Small intestine (tissue), 7 donors: Measurements from ENCODE around the gene PRH2. TPM values are rescaled to one million over a fixed set of nuclear protein-coding genes. Genes with fewer than 3 reads are reported as not detected.

Experiments
- DNase-seq, 2 donors: peaks; one replicate each; pipeline versions ENCODE4 v3.0.0 to v3.0.0-alpha.2; 2013
- FAIRE-seq: peaks from 2 replicates; lab custom pipeline; 2012; peaks lifted over from hg19 to GRCh38; lab: Jason Lieb, UNC
- H3K27ac ChIP-seq, 3 donors: one replicate each; pipeline ENCODE4 v1.5.1; 2013; ENCODE audit warnings: low read length in 2 of 3, mild to moderate bottlenecking in 2 of 3, control low read depth in 1 of 3, inconsistent platforms in 1 of 3, low read depth in 1 of 3, moderate library complexity in 1 of 3
- H3K27me3 ChIP-seq, 3 donors: one replicate each; pipeline ENCODE4 v1.6.1; 2013; ENCODE audit warnings: low read length in 3 of 3, inconsistent platforms in 1 of 3; ENCODE audit not compliant: control insufficient read depth in 3 of 3, insufficient read depth in 3 of 3
- H3K36me3 ChIP-seq, 3 donors: one replicate each; pipeline ENCODE4 v1.6.1; 2013; ENCODE audit warnings: low read length in 3 of 3, inconsistent platforms in 1 of 3, low read depth in 1 of 3, mild to moderate bottlenecking in 1 of 3, moderate library complexity in 1 of 3; ENCODE audit not compliant: control insufficient read depth in 3 of 3, insufficient read depth in 2 of 3
- H3K4me1 ChIP-seq, 3 donors: one replicate each; pipeline ENCODE4 v1.6.1; 2013; ENCODE audit warnings: low read length in 2 of 3, inconsistent platforms in 1 of 3, low read depth in 1 of 3, mild to moderate bottlenecking in 1 of 3, moderate library complexity in 1 of 3; ENCODE audit not compliant: control insufficient read depth in 3 of 3, insufficient read depth in 2 of 3
- H3K4me3 ChIP-seq, 3 donors: one replicate each; pipeline ENCODE4 v1.5.1; 2013; ENCODE audit warnings: low read length in 3 of 3, control low read depth in 1 of 3, inconsistent platforms in 1 of 3, low read depth in 1 of 3, mild to moderate bottlenecking in 1 of 3, moderate library complexity in 1 of 3
- H3K9me3 ChIP-seq, 2 donors: one replicate each; pipeline ENCODE4 v1.6.1; 2013; ENCODE audit warnings: low read depth in 1 of 2, low read length in 1 of 2; ENCODE audit not compliant: control insufficient read depth in 2 of 2, insufficient read depth in 1 of 2
- WGBS, 3 donors: extraction: QIAGEN DNeasy Blood & Tissue Kit; methylation state at CpG; one replicate each; pipeline ENCODE4 v1.1.7; 2013; 5-methylcytosine and 5-hydroxymethylcytosine counted together
- polyA plus RNA-seq, 4 donors: library from polyadenylated mRNA; stranded (reverse) in 3 of 4; unstranded in 1 of 4; fragments of 200-250 nt in 3 of 4; fragments of 120-200 nt in 1 of 4; gene quantifications; one replicate each; pipeline versions ENCODE4 v1.2.1 to v1.2.3, GENCODE V29; 2013
- donor health status: healthy with polysubstance abuse.
- donor health status: control.
- donor health status: control.
- donor health status: Bipolar disorder and iron deficiency.
- donor health status: healthy.

PRH2 gene
- polyA plus RNA-seq, 4 donors = 0.09 TPM; not detected in 3

GRCh38 chr12:10904686-10905085 lies 24.4 kb upstream of the PRH2 start:
- 84 to 93% (median 89%) methylated on average over 4 of the region's 4 CpGs for WGBS, 3 donors
- DNase-seq = no peak
- Histone ChIP-seq H3K4me3 (no peak overlapping the region), H3K9me3 (peaks cover 0 to 17% of the 10 kb centered on the region in 2 donors), H3K36me3 (no peaks in the 10 kb centered on the region), H3K27ac (no peak overlapping the region), H3K27me3 (no peaks in the 10 kb centered on the region), H3K4me1 (no peaks in the 10 kb centered on the region)
- FAIRE-seq = no peak

GRCh38 chr12:10909462-10909861 lies 19.6 kb upstream of the PRH2 start, which contains the start of gene TAS2R13:
TAS2R13 (minus strand) TSS chr12:10909562; CDS start chr12:10909298, 264 bp downstream.
- no peaks in the 10 kb centered on the region for H3K4me1 ChIP-seq
- no peaks in the 10 kb centered on the region for H3K36me3 ChIP-seq
- H3K9me3 ChIP-seq = peaks cover 0 to 5% of the 10 kb centered on the region in 2 donors
- no peak within 1 kb of the TSS for H3K27ac ChIP-seq
- no peak within 1 kb of the TSS for H3K4me3 ChIP-seq
- FAIRE-seq = no peak
- H3K27me3 ChIP-seq = no peaks in the 10 kb centered on the region
- no peak for DNase-seq
- WGBS, 3 donors = 97 to 100% (median 99%) methylated on average over 1 of the region's 1 CpG

GRCh38 chr12:10910380-10910779 lies 18.7 kb upstream of the PRH2 start:
- no peaks in the 10 kb centered on the region for H3K4me1 ChIP-seq
- WGBS, 3 donors = 75 to 94% (median 78%) methylated on average over 8 of the region's 8 CpGs
- FAIRE-seq (no peak), DNase-seq (no peak)
- no peak overlapping the region for H3K4me3 ChIP-seq
- H3K36me3 ChIP-seq = no peaks in the 10 kb centered on the region
- peaks cover 0 to 2% of the 10 kb centered on the region in 2 donors for H3K9me3 ChIP-seq
- H3K27me3 ChIP-seq = no peaks in the 10 kb centered on the region
- H3K27ac ChIP-seq = no peak overlapping the region

GRCh38 chr12:10919809-10920208 lies 9.2 kb upstream of the PRH2 start:
- 90 to 98% (median 98%) methylated on average over 1 of the region's 1 CpG for WGBS, 3 donors
- H3K9me3 ChIP-seq = no peaks in the 10 kb centered on the region
- no peaks in the 10 kb centered on the region for H3K27me3 ChIP-seq
- H3K36me3 ChIP-seq = no peaks in the 10 kb centered on the region
- DNase-seq (no peak), FAIRE-seq (no peak)
- H3K4me1 ChIP-seq = no peaks in the 10 kb centered on the region
- H3K27ac ChIP-seq = no peak overlapping the region
- no peak overlapping the region for H3K4me3 ChIP-seq

GRCh38 chr12:10926269-10926668 lies 2.8 kb upstream of the PRH2 start:
- no peak for FAIRE-seq

GRCh38 chr12:10936506-10936905 lies 7.5 kb downstream of the PRH2 start:
- FAIRE-seq = no peak
- 84 to 97% (median 94%) methylated on average over 1 of the region's 1 CpG for WGBS, 3 donors

More at GRCh38 chr12:10926269-10926668, 2.8 kb upstream of the PRH2 start:
- no peaks in the 10 kb centered on the region for H3K27me3 ChIP-seq
- 84 to 91% (median 85%) methylated on average over 5 of the region's 5 CpGs for WGBS, 3 donors
- DNase-seq = no peak
- H3K4me3 ChIP-seq = no peak overlapping the region
- H3K36me3 ChIP-seq = no peaks in the 10 kb centered on the region
- H3K9me3 ChIP-seq = no peaks in the 10 kb centered on the region
- no peaks in the 10 kb centered on the region for H3K4me1 ChIP-seq
- no peak overlapping the region for H3K27ac ChIP-seq

GRCh38 chr12:10939163-10939562 lies 10.1 kb downstream of the PRH2 start, which contains the start of gene TAS2R14:
TAS2R14 (minus strand) TSS chr12:10939263; CDS start chr12:10939207, 56 bp downstream.
- FAIRE-seq (no peak), DNase-seq (no peak)
- Histone ChIP-seq H3K36me3 (no peaks in the 10 kb centered on the region), H3K9me3 (no peaks in the 10 kb centered on the region), H3K27me3 (no peaks in the 10 kb centered on the region), H3K4me3 (no peak within 1 kb of the TSS), H3K4me1 (no peaks in the 10 kb centered on the region), H3K27ac (no peak within 1 kb of the TSS)
- 68 to 85% (median 83%) methylated on average over 1 of the region's 1 CpG for WGBS, 3 donors

More at GRCh38 chr12:10936506-10936905, 7.5 kb downstream of the PRH2 start:
- Histone ChIP-seq H3K27me3 (no peaks in the 10 kb centered on the region), H3K4me1 (no peaks in the 10 kb centered on the region), H3K4me3 (no peak overlapping the region), H3K36me3 (no peaks in the 10 kb centered on the region), H3K27ac (no peak overlapping the region), H3K9me3 (no peaks in the 10 kb centered on the region)
- no peak for DNase-seq

- Histone ChIP-seq H3K36me3 (no peaks in the 10 kb centered on the region), H3K9me3 (peaks cover 0 to 7% of the 10 kb centered on the region in 2 donors), H3K4me1 (no peaks in the 10 kb centered on the region), H3K27me3 (no peaks in the 10 kb centered on the region), H3K4me3 (no peak overlapping the region), H3K27ac (no peak overlapping the region)
- 93 to 98% (median 98%) methylated on average over 2 of the region's 2 CpGs for WGBS, 3 donors
- FAIRE-seq (no peak), DNase-seq (no peak)
Observed at GRCh38 chr12:10940389-10940788, 11.4 kb downstream of the PRH2 start.

- no peak for FAIRE-seq
- H3K27me3 ChIP-seq = no peaks in the 10 kb centered on the region
Observed at GRCh38 chr12:10941369-10941768, 12.3 kb downstream of the PRH2 start.

More at GRCh38 chr12:10941369-10941768, 12.3 kb downstream of the PRH2 start:
- Histone ChIP-seq H3K27ac (no peak overlapping the region), H3K4me1 (no peaks in the 10 kb centered on the region), H3K4me3 (no peak overlapping the region), H3K36me3 (no peaks in the 10 kb centered on the region), H3K9me3 (peaks cover 0 to 11% of the 10 kb centered on the region in 2 donors)
- DNase-seq = no peak
